Mucosa of gallbladder (tissue), 1 donor: ENCODE results near the gene CTNND2. TPM values are rescaled to one million over a fixed set of nuclear protein-coding genes. Genes with fewer than 3 reads are reported as not detected.
A peak's percentile ranks its signal among the peaks of the same experiment; 100 is the strongest.
"Not testable (repeated sequence)": the region's sequence is repeated elsewhere in the genome, so short reads cannot be mapped to it uniquely, and the experiment has no call there.

Source experiments
- DNase-seq: peaks from one replicate; pipeline ENCODE4 v3.0.0-alpha.2; 2020; ENCODE audit warnings: low spot score
- total RNA-seq: library from RNA; stranded (reverse); gene quantifications from one replicate; pipeline ENCODE4 v1.2.1, GENCODE V29; 2021
- donor health status: DM: no; HTN: no; CAD: no.

Gene CTNND2
- total RNA-seq, 1 donor from 2014 or later: 131 TPM

DNA sequence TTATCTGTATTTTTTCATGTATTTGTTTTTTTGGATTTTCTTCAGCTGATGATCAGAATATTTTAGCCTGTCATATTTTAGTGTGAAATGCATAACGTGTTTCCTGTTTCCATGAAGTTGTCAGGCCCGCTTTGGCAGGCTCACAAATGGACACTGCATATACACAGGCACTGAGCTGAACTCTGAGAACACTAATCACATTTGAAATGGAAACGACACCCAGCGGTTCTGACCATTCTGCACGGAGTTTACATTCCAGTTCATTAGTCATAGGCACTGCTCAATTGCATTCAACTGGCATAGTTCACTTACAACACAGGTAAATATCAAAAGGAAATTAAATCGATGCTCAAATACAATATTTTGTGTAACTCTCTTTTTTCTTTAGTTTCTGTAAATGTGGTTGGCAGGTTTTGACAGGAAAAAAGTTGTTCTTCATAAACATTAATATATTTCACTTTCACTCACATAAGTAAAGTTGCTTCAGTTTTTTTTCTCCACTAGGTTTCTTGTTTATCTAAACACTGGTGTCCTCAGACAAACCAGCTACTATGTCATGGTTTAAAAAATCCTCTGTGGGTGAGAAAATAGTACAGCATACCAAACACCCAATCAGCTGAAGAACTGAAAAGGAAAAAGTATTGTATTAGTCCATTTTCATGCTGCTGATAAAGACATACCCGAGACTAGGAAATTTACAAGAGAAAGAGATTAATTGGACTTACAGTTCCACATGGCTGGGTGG, 584.2 kb downstream of the CTNND2 start:
- no peak for DNase-seq

DNA sequence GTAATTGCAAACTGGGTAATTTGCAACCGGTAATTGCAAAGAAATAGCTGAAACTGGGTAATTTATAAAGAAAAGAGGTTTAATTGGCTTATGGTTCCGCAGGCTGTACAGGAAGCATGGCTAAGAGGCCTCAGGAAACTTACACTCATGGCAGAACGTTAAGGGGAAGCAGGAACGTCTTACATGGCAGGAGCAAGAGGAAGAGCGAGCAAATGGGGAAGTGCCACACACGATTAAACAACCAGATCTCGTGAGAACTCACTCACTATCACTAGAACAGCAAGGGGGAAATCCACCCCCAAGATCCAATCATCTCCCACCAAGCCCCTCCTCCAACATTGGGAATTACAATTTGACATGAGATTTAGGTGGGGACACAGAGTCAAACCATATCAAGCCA, 590.6 kb downstream of the CTNND2 start:
- DNase-seq: not testable (repeated sequence)

DNA sequence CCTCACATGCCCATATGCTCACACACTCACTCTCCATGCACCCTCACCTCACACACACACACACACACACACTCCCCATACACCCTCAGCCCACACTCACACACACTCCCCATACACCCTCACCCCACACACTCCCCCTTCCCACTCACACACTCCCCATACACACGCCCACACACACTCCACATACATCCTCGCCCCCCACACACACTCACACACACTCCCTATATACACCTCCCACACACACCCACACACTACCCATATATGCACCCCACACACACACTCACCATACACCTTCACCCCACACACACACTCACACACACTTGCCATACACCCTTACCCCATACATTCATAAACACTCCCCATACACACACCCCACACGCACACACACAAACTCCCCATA, 592.5 kb downstream of the CTNND2 start:
- DNase-seq: no peak

DNA sequence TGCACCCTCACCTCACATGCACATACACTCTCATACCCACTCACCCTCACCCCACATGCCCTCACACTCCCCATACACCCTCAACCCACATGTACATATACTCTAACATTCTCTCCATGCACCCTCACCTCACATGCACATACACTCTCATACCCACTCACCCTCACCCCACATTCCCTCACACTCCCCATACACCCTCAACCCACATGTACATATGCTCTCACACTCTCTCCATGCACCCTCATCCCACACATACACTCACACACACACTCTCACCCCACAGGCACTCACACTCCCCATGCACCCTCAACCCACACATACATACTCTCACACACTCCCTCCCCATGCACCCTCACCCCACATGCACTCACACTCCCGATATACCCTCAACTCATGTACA, 593.0 kb downstream of the CTNND2 start:
- DNase-seq: no peak

DNA sequence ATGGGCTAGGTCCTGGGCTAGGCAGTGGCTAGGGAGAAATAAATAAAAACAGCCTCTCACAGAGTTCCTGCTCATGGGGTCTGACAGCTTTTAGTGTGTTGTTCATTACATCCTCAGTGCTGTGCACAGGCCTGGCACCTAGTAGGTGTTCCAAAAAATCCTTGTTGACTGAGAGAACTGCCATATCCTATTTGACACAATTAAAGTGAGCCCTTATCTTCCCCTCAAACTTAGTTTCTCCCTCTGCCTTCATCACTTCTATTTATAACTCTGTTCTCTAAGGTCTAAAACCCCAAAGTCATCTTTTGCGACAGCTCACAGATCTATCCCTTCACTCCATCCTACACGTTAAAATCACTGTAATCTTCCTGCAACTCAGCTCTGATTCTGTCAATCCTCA, 594.1 kb downstream of the CTNND2 start:
- DNase-seq: no peak

DNA sequence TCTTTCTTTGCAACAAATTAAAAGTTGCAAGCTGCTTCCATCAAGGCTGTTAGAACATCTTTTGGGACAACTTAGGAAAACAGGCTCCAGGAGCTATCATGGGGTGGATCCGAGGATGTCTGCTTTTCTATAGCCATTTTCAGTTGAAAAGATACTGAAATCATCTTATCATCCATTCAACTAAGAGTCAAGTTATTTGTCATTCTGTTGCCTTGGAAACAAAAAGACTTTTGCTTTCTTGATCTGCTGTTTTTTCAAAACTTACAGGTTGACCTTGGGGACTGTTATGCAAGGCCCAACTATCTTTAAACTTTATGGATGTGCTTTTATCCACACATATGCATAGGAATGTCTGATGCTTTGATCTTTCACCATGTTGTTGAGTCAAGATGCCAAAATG, 597.9 kb downstream of the CTNND2 start:
- DNase-seq: no peak

DNA sequence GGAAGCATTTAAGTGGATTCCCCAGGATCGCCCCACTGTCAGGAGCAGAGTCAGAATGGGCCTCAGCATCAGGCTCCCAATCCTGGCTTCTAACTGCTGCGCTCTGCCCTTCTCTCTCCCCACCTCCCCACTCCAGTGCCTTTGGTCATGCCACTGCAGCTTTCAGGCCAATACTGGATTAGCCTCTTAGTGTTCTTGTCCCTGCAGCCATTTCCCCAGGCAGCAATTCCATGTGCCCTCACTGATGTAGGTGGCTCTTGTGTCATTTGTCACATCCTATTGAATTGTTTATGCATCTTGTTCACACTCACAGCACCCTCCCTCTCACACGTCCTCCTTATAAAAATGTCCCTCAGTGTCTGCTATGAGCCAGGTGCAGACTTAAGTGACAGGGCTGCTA, 599.0 kb downstream of the CTNND2 start:
- no peak for DNase-seq

DNA sequence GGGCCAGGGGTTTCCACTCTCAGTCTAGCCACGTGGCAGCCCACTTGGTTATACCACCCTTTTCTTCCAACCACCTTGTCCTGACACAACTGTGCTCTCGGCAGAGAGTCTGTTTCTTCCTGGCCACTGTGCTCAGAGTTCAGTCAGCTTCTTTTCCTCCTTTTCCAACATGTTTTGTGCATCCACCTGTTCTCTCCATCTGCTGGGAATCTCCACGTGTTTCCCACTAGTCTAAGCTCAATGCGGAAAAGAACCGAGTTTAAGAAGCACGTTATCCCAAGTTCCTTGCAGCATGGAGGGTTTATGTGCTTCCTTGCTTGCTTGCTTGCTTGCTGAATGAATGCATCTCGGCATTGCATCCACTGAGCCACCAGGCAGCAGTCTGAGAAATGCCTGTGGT, 599.6 kb downstream of the CTNND2 start:
- DNase-seq: no peak

DNA sequence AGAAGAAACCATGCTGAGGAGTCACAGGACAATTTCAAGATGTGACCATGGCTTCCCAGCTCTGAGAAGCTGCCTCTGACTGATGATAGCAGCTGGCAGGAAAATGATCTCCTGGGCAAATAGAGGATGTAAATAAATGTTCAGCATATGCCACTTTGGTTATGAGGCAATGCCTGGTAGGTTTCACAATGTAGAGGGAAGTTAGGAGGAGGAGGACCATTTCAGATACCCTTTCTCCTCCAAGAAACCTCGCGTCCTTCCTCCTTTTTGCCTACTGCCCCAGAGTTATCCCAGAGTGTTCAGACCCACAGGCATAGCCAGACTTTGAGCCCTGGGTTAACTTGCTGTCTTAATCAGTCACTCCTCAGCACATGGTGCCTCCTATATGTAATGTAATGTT, 601.6 kb downstream of the CTNND2 start:
- DNase-seq: no peak

DNA sequence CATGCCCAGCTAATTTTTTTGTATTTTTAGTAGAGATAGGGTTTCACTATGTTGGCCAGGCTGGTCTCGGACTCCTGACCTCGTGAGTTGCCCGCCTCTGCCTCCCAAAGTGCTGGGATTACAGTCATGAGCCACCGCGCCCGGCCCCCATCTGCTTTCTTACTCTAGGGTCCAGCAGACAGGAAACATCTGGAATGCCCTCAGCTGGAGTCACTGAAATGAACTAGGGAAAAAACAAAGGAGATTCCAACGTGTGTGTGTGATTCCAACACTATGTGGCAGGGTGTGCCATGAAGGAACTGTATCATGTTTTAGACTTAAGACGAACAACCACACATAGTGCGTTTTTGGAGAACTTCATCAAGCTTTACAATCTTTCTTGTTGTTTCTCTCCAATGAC, 603.1 kb downstream of the CTNND2 start:
- no peak for DNase-seq

DNA sequence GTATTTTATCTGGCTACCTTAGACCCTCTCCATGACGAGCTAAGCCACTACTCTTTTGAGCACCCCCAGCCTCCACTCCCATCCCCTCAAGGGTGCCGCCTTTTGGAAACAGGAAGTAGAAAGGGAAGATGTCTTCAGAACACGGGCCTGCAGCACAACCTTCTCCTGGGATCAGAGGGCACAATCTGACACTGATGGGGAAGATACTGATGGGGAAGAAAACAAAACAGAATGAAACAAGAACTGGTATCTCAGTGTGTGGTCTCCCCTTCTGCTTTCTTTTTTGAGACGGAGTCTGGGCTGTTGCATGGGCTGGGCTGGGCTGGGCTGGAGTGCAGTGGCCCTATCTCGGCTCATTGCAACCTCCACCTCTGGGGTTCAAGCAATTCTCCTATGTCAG, 603.5 kb downstream of the CTNND2 start:
- no peak for DNase-seq

DNA sequence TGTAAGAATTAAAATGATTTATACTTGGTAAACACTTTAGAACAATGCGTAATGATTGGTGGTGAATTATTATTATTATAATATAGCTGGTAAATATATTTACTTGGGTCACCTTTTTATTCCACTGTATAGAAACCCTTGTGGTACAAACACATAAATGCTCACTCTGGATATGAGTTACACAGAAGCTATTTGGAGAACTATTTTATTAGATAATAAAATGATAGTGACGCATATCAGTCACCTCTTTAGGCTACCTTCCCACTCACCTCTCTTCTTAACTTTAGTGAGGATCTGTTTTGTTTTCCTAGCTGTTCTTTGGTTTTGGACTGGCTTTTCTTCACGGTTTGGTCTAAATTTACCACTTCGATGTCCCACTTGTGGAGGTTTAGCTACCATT, 605.4 kb downstream of the CTNND2 start:
- no peak for DNase-seq

DNA sequence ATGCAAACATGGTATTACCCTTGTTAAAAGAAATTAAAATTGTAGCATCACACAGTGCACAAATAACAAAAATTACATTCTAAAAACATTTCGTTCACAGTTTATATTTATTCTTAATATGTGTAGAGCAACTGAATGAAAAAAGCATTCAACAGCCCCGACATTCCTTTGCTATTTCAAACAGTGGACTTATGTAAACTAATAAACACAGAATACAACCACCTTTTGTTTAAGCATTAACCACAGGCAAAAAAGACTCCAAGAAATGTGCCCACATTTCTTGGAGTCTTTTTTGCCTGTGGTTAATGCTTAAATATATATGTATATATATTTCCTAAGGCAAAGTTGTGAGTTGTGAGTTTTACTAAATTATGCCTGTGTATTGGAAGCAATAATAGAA, 610.7 kb downstream of the CTNND2 start:
- no peak for DNase-seq

DNA sequence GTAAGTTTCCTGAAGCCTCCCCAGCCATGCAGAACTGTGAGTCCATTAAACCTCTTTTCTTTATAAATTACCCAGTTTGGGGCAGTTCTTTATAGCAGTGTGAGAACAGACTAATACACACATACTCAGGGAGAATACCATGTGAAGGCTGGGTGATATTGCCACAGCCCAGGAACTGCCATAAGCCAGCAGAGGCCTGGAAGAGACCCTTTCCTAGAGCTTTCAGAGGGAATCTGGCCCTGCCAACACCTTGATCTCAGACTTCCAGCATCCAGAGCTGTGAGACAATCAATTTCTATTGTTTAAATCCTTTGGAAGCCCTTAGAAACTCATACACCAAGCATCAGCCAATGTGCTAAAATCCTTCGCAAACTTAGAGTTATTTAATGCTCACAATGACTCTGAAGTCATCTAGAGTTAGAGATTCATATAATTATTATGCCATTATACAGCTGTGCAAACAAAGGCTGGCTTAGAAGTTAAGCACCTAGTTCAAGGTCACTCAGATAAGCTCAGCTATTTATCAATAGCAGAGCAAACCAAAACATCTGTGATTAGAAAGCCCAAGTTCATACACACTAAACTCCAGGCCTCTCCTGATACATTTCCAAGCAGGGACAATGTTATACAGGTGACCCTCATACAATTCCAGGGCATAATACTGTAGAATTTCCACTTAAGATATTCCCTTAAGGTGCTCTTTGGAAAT, 611.4 kb downstream of the CTNND2 start:
- no peak for DNase-seq

DNA sequence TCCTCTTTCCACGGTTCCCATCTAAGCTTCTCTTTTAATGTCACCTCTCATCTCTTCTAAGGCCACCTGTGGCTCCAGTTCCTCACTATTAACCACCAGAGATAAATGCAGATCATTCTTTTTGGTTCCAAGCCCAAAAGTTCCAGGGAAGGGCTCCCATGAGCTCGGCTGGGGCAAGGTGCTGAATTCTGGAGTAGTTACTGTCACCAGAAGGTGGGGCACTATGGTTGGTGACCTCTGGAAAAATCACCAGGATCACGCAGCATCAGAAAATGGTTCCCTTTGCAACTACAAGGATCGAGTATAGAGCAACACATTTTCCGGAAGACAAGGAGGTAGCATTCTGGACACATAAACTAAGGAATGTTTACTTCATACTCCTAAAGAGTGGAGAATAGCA, 614.5 kb downstream of the CTNND2 start:
- DNase-seq: no peak

DNA sequence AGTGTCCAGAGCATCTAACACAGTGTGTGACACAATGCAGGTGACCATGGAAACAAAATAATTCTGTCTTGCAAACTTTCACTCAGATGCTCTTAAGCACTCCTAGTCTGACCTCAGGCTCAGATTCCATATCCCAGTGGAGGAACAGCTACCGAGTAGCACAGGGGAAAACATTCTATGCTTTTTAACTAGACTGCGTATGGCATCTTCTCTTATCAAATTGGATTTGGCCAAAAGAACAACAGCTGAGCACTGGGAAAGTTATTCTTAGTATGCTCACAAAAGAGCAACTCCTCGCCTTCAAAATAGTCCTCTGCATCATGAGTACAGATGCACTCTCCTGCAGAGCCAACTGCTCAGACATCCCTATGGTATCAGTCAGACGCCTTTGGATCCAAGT, 615.0 kb downstream of the CTNND2 start:
- DNase-seq: no peak

DNA sequence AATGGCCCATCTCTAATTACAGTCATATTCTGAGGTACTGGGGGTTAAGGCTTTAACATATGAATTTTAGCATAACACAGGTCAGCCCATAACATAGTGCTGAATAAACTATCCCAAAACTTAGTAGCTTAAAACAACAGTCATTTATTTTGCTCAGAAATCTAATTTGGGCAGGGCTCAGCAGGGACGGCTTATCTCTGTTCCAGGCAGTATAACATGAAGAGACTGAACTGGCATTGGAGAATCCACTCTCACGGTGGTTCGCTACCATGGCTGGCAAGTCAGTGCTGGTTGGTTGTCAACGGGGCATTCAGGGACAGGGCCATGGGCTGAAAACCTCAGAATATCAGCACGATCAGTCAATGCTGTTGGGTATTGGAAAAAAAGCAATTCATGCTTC, 622.4 kb downstream of the CTNND2 start:
- DNase-seq: no peak

DNA sequence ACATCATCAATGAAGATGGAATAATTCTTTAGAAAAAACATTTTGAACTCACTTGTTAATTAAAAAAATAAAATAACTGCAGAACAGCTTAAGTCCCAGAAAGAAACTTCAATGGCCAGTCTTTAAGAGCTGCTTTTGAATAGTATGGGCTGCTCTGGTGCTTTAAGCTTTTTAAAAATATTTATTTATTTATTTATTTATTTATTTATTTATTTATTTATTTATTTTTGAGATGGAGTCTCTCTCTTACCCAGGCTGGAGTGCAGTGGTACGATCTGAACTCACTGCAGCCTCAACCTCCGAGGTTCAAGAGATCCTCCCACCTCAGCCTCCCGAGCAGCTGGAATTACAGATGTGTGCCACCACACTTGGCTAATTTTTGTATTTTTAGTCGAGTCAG, 626.9 kb downstream of the CTNND2 start:
- no peak for DNase-seq

DNA sequence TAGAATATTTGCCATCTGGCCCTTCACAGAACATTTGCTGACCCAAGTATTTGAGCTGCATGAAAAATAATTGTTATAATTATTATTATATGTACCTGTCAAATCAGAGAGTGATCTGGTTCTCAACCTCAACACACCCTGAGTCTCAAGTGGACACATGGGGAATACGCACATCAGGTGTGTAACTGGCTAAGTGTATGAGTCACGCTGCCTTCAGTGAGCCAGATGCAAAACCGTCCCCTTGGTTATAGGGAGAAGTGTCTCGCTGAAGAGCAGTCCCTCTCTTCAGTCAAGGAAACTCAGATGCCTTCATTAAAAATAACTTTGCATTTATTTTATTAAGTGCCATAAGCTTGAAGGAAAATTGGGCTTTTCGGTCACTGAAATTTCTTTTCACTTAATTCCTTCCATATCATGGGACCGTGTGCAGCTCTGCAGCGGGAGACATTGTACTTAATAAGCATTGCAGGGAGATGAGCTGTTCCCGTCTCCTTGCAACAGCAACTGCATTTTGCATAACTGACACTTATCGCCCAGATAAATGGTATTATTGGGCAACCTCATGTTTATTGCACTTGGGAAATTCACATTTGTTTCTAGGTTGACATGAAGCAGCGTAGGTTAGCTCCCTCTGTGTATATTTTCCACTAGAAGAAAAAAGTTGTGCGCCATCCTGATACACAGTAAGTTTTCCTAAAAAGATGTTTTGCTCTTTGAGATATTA, 630.9 kb downstream of the CTNND2 start:
- DNase-seq: no peak

DNA sequence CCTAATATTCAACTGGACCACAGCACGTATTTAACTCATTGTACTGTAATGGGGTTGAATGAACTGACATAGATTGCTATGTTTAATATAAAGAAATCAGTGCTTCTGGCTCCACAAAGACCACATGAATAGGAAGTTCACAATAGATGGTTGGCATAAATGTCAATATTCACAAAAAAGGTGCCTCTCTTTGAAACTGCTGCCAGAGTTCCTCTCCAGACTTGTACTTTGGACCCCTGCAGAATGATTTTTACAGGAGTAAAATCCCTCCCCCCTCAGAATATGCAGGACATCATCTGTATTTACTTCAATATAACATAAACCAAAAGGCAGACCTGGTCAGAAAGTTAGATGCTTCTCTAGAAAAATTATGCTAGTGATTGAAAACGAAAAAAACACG, 634.7 kb downstream of the CTNND2 start:
- DNase-seq: no peak

DNA sequence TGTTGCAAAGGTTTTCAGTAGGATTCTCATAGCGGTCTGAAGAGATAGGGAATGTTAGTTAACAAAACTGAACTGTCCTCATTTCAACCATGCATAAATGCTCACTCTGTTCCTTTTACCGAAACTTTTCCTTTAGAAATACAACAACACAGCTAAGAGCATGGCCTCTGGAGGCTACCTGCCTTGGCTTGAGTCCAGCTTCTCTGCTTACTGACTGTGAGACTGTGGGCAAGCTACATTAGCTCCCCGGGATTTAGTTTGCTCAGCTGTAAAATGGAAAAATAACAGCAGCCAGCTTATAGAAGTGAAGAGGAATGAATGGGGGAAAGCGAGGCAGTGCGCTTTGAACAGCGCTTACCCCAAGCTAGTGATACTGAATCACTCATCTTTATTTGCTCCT, 635.4 kb downstream of the CTNND2 start:
- DNase-seq: peak; percentile 23

DNA sequence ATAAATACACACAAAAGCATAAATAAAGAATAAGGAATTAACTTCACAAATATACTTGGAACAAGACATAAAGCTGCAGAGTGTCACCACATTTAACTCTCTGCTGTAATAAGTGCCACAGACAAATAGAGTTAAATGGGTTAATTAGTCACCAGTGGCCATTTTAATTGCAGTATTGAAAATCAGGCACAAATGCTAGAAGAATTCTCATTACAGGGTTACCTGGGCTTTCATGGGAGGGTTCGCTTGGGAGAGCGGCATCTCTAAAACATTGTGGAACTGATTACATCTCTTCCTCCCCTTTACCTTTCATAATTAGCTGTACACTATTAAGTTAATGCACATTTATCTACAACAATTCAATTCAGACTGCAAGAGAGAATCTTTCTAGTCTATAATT, 637.9 kb downstream of the CTNND2 start:
- no peak for DNase-seq

DNA sequence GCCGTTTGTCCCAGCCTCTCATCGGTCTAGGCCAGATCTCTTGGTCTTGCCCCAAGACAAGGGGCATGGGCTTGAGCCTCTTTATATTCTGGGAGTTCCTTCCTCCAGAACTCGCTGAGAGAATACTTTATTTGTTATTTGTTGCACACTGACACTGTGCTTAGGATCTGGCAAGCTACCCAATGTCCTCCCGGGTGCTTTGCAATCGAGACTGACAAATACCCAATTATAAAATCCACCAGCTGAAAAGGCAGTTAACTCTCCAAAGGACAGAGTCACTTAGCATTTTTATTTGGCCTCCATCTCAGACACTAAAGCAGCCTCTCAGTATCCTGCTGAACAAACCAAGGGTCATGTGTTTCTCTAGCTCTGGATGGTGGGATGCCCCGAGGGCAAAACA, 643.0 kb downstream of the CTNND2 start:
- no peak for DNase-seq
